ENCODE results near the gene AATF.
A peak's percentile ranks its signal among the peaks of the same experiment; 100 is the strongest.

The AATF gene

GRCh38 chr17:36951084-36951789, 2.5 kb downstream of the AATF start:
- peaks cover 62% of the 10 kb centered on the region for H3K36me3 Mint-ChIP-seq (ENCODE audit: low read depth)
- H3K9me3 Mint-ChIP-seq: no peaks in the 10 kb centered on the region
- H3K27me3 Mint-ChIP-seq (ENCODE audit: low read depth, poor library complexity): peaks cover 28% of the 10 kb centered on the region
- peaks cover 48% of the 10 kb centered on the region for H3K4me1 Mint-ChIP-seq
- no peak for DNase-seq
- TF ChIP-seq, protein P1, sequence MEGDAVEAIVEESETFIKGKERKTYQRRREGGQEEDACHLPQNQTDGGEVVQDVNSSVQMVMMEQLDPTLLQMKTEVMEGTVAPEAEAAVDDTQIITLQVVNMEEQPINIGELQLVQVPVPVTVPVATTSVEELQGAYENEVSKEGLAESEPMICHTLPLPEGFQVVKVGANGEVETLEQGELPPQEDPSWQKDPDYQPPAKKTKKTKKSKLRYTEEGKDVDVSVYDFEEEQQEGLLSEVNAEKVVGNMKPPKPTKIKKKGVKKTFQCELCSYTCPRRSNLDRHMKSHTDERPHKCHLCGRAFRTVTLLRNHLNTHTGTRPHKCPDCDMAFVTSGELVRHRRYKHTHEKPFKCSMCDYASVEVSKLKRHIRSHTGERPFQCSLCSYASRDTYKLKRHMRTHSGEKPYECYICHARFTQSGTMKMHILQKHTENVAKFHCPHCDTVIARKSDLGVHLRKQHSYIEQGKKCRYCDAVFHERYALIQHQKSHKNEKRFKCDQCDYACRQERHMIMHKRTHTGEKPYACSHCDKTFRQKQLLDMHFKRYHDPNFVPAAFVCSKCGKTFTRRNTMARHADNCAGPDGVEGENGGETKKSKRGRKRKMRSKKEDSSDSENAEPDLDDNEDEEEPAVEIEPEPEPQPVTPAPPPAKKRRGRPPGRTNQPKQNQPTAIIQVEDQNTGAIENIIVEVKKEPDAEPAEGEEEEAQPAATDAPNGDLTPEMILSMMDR (IDR thresholded peaks at IDR 0.05): no peak
- H3K27ac Mint-ChIP-seq: no peak overlapping the region
- H3K4me3 Mint-ChIP-seq: peak overlapping the region; percentile 37

- TF ChIP-seq, protein P1 (IDR thresholded peaks at IDR 0.05): no peak
- H3K4me1 Mint-ChIP-seq: peaks cover 7% of the 10 kb centered on the region
- no peak overlapping the region for H3K27ac Mint-ChIP-seq
- peaks cover 37% of the 10 kb centered on the region for H3K36me3 Mint-ChIP-seq (ENCODE audit: low read depth)
- H3K4me3 Mint-ChIP-seq: no peak overlapping the region
- H3K9me3 Mint-ChIP-seq: peaks cover 6% of the 10 kb centered on the region
- H3K27me3 Mint-ChIP-seq (ENCODE audit: low read depth, poor library complexity): no peaks in the 10 kb centered on the region
- DNase-seq: no peak
Observed at GRCh38 chr17:36971508-36971907, 22.8 kb downstream of the AATF start.

GRCh38 chr17:36972186-36972700, 23.5 kb downstream of the AATF start:
- peaks cover 6% of the 10 kb centered on the region for H3K9me3 Mint-ChIP-seq
- H3K36me3 Mint-ChIP-seq (ENCODE audit: low read depth): peaks cover 30% of the 10 kb centered on the region
- DNase-seq: no peak
- H3K4me1 Mint-ChIP-seq: peaks cover 7% of the 10 kb centered on the region
- no peaks in the 10 kb centered on the region for H3K27me3 Mint-ChIP-seq (ENCODE audit: low read depth, poor library complexity)
- no peak overlapping the region for H3K4me3 Mint-ChIP-seq
- no peak overlapping the region for H3K27ac Mint-ChIP-seq
- TF ChIP-seq, protein P1 (IDR thresholded peaks at IDR 0.05): no peak

GRCh38 chr17:36972905-36973304, 24.2 kb downstream of the AATF start:
- no peak for DNase-seq
- TF ChIP-seq, protein P1 (IDR thresholded peaks at IDR 0.05): no peak
- Mint-ChIP-seq H3K4me1 (peaks cover 7% of the 10 kb centered on the region), H3K4me3 (no peak overlapping the region), H3K27ac (no peak overlapping the region), H3K36me3 (ENCODE audit: low read depth) (peaks cover 24% of the 10 kb centered on the region), H3K9me3 (peaks cover 6% of the 10 kb centered on the region), H3K27me3 (ENCODE audit: low read depth, poor library complexity) (no peaks in the 10 kb centered on the region)

- no peak overlapping the region for H3K4me3 Mint-ChIP-seq
- TF ChIP-seq, protein P1 (IDR thresholded peaks at IDR 0.05): no peak
- no peaks in the 10 kb centered on the region for H3K9me3 Mint-ChIP-seq
- no peak for DNase-seq
- peaks cover 28% of the 10 kb centered on the region for H3K4me1 Mint-ChIP-seq
- no peak overlapping the region for H3K27ac Mint-ChIP-seq
- no peaks in the 10 kb centered on the region for H3K27me3 Mint-ChIP-seq (ENCODE audit: low read depth, poor library complexity)
- peaks cover 1% of the 10 kb centered on the region for H3K36me3 Mint-ChIP-seq (ENCODE audit: low read depth)
Observed at GRCh38 chr17:36975922-36976515, 27.3 kb downstream of the AATF start.
